Measurements from ENCODE around the gene GALNT15. TPM values are rescaled to one million over a fixed set of nuclear protein-coding genes. Genes with fewer than 3 reads are reported as not detected.

The GALNT15 gene
- total RNA-seq, 1 donor from 2014 or later, result not detected

- intact Hi-C loops (cut with micrococcal nuclease), result no loop called here
Observed at GRCh38 chr3:16150285-16150684, 24.2 kb upstream of the GALNT15 start.

DNA sequence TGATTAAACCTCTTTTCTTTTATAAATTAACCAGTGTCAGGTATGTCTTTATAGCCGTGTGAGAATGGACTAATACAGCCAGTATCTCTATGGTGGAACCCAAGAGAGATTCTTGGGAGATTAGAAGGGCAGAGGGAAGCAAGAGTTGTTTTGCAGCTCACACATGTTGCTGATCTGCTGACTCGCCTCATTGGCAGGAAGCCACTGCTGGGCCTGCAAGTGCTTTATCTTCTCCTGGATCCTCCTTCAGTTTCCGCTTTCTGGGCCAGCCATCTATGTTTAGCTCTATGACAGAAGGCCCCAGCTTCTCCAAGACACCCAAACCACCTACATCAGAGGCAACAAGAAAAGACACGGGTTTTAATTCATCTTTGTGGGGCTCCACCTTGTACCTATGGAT, 23.4 kb upstream of the GALNT15 start:
- intact Hi-C loops (cut with micrococcal nuclease), result no loop called here

DNA sequence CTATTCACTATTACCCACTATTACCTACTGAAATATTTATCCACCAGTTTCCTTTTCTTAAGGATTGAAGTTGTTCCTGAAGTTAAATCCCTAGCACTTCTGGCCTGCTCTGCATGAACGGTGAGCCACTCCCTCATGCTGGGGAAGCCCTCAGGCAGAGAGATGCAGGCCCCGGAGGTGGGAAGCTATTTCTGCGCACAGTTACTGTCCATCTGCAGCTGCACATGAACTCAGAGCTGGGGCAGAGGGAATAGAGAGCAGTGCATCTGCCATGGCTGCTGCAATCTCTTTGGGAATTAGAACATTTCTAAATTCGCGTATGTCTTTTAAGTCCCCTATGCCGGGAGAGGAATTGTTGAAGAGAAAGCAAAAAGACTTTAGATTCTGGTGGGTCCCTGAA, 6.3 kb upstream of the GALNT15 start:
- intact Hi-C loops (cut with micrococcal nuclease), result no loop called here

GRCh38 chr3:16171009-16171408, 3.5 kb upstream of the GALNT15 start:
- intact Hi-C loops (cut with micrococcal nuclease), result no loop called here

DNA sequence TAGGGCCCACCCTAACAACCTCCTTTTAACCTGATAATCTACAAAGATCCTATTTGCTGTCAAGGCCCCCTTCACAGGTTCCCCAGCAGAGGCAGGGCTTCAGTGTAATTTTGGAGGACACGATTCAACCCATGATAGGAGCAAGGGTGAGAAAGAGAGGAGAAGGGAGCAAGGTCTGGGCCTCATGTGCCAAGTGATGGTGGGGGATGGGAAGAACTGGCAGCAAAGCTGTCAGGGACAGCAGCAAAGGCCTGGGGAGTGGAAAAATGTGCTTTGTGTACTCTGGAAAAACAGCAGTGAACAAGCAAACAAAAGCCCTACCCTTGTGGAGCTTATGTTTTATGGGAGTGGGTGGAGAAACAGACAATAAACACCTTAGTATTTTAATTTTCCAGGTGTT, 2.7 kb upstream of the GALNT15 start:
- intact Hi-C loops (cut with micrococcal nuclease), result no loop called here

- intact Hi-C loops (cut with micrococcal nuclease), result no loop called here
Observed at GRCh38 chr3:16173283-16174025, 1.0 kb upstream of the GALNT15 start.

DNA sequence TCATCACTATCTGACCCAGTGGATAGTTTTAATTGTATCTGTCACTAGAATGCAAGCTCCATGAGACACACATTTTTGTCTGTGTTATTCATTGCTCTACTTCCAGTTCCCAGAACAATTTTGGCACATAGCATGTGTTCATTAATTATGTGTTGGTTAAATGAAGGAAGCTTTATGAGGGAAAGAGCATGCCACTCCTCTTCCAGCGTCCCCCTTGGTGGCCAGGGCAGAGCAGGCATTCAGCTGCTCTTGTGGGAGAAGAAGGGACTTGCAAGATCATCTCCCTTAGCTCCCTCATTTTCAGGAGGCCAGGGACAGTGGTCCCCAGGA, 489 bp upstream of the GALNT15 start:
- intact Hi-C loops (cut with micrococcal nuclease), result no loop called here

DNA sequence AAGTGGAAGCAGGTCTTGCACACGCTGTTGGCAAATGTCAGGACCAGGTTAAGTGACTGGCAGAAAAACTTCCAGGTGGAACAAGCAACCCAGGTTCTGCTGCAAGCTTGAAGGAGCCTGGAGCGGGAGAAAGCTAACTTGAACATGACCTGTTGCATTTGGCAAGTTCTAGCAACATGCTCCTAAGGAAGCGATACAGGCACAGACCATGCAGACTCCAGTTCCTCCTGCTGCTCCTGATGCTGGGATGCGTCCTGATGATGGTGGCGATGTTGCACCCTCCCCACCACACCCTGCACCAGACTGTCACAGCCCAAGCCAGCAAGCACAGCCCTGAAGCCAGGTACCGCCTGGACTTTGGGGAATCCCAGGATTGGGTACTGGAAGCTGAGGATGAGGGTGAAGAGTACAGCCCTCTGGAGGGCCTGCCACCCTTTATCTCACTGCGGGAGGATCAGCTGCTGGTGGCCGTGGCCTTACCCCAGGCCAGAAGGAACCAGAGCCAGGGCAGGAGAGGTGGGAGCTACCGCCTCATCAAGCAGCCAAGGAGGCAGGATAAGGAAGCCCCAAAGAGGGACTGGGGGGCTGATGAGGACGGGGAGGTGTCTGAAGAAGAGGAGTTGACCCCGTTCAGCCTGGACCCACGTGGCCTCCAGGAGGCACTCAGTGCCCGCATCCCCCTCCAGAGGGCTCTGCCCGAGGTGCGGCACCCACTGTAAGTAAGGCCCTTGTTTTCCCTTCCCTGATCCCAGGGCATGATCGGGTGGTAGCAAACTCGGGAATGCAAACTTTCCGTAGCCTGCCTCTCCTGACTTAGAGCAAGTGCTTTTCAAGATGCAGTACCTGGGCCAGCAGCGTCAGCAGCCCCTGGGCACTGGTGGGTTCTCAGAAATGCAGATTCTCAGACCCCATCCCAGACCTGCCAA, 759 bp downstream of the GALNT15 start:
- intact Hi-C loops (cut with micrococcal nuclease), result no loop called here

GRCh38 chr3:16176391-16177030, 2.0 kb downstream of the GALNT15 start:
- intact Hi-C loops (cut with micrococcal nuclease), result no loop called here

DNA sequence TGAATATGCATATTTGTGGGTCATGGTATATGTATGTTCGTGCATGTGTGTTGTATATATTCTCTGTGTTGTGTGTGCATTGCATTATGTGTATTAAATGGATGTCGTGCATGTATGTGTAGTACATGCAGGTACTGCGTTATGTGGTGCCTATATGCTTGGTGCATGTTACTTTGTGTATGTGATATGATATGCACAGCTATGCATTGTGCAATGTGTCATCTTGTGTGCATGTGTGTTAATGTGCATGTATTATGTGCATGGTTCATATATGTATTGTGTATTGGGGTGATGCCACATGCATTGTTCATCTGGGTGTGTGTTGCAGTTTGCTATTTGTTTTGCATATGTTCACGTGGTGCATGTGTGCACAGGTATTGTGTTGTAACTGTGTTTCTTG, 2.9 kb downstream of the GALNT15 start:
- intact Hi-C loops (cut with micrococcal nuclease), result no loop called here

DNA sequence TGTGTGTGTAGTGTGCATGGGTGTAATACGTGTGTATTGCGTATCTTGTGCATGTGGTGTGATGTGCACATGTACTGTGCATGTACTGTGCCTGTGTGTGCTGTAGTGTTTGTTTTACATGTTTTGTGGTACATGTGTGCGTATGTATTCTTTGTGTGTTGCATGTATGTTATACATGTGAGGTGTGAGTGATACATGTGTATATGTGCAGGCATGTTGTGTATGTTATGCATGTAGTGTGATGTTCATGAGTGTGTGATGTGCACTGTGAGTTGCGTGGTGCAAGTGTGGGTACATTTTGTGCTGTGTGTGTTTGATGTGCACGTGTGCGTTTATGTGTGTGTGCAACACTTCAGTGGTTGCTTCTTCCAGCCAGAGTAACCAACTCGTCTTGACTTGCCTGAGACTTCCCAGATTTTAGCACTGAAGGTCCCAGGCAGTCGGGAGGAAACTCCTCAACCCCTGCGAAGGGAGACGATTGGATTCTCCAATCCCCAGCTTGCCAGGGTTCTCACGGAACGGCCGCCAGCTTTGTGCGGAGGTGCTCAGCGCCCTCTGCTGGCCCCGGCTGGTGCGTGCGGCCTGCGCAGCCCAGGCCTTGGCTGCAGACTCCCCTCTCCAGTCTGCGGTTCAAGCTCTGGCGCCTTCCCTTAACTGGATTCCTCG, 3.6 kb downstream of the GALNT15 start:
- intact Hi-C loops (cut with micrococcal nuclease), result loop anchor here (1.0 to 2.0 kb wide), 3 partner anchors 130 to 547 kb away; no protein-coding TSS in a partner anchor

GRCh38 chr3:16178628-16178988, 4.1 kb downstream of the GALNT15 start:
- intact Hi-C loops (cut with micrococcal nuclease), result loop anchor here (1.0 to 2.0 kb wide), 3 partner anchors 130 to 548 kb away; no protein-coding TSS in a partner anchor

DNA sequence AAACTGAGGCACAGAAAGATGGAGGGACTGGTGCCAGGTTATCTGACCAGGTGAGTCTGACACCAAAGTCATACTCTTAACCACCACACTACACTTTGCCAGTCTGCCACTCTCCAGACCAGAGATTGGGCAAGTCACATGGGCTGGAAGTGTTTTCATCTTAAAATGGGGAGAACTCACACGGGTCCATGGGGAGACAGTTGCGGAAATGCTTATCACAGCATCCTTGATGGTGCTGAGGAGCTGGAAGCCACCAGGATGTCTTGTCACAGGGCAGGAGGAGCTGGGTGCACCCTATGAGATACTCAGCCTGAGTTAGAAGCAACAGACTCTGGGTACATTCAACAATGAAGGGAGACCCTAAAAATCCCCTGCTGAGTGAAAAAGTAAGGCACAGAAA, 4.8 kb downstream of the GALNT15 start:
- intact Hi-C loops (cut with micrococcal nuclease), result loop anchor here (2.0 kb wide), 1 partner anchor 548 kb away; no protein-coding TSS in a partner anchor

DNA sequence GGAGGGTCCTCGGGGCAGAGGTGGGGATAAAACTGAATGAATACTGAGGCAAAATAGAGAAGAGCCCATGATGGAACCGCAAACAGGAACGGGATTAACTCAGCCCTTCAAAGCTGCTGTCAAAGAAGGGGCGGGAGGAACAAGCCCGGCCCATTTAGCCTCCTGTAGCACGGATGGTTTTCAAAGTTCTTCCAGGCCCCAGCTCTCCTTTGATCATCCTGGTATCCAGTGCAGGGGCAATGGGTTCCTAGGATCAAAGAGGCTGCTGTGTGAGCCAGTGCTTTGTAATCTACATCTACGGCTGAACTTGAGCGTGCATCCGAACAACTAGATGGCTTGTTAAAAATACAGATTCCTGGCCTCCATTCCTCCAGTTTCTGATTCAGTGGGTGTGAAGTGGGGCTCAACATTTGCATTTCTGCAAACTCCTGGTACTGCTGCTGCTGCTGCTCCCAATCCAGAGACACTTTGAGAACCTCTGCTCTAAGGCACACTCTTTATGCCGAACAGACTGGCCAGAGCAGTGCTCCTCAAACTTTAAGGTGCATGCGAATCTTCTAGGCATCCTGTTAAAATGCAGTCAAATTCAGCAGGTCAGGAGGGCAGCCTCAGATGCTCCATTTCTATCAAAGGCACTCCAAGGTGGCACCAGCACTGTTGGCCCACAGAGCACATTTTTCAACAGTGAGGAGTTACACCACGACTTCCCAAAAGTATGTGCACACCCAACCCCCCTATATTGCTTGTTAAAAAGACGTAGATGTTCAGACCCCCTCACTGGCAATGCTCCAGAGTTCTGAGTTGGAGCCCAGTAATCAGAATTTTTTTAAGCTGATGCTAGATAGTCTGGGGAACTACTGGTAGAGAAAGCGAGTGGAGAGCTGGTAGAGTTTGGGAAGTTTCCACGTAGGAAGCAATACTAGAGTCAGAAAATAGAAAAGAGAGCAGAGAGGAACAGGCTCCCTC, 5.6 kb downstream of the GALNT15 start:
- intact Hi-C loops (cut with micrococcal nuclease), result loop anchor here (2.0 kb wide), 1 partner anchor 549 kb away; no protein-coding TSS in a partner anchor

- intact Hi-C loops (cut with micrococcal nuclease), result no loop called here
Observed at GRCh38 chr3:16180737-16181134, 6.3 kb downstream of the GALNT15 start.

GRCh38 chr3:16181361-16181760, 6.9 kb downstream of the GALNT15 start:
- intact Hi-C loops (cut with micrococcal nuclease), result no loop called here

- intact Hi-C loops (cut with micrococcal nuclease), result no loop called here
Observed at GRCh38 chr3:16182183-16182582, 7.7 kb downstream of the GALNT15 start.

DNA sequence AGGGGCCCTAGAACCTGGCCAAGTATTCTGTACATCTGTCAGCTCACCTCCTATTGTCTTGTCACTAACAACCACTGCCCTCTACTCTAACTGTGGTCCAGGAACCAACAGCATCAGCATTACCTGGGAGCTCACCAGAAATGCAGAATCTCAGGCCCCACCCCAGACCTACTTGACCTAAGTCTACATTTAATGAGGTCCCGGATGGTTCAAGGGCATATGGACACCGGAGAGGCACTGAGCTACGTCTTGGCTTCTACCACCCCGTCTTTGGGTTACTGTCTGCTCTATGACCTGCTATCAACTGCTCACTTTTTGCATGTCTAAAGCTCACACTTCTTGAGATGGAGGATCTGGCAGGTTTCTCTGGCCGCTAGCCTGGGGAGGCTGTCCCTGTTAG, 8.1 kb downstream of the GALNT15 start:
- intact Hi-C loops (cut with micrococcal nuclease), result no loop called here

DNA sequence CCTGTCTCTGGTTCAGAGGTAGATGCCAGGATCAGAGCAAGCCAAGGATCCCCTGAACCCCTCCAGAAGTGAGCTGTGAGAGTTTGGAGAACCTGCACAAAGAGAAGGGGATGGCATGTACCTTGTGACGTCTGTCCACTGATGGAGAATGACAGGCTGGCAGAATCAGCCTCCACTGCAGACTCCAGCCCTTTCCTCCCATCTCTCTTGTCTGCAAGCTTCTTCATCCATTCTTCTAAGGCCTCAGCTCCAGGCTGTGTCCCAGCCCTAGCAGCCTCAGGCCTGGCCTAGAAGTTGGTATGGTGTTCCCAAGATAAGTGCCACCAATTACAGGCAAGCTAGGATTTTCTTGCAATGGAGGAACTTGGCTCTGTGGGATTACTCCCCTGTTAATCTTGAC, 8.6 kb downstream of the GALNT15 start:
- intact Hi-C loops (cut with micrococcal nuclease), result no loop called here

DNA sequence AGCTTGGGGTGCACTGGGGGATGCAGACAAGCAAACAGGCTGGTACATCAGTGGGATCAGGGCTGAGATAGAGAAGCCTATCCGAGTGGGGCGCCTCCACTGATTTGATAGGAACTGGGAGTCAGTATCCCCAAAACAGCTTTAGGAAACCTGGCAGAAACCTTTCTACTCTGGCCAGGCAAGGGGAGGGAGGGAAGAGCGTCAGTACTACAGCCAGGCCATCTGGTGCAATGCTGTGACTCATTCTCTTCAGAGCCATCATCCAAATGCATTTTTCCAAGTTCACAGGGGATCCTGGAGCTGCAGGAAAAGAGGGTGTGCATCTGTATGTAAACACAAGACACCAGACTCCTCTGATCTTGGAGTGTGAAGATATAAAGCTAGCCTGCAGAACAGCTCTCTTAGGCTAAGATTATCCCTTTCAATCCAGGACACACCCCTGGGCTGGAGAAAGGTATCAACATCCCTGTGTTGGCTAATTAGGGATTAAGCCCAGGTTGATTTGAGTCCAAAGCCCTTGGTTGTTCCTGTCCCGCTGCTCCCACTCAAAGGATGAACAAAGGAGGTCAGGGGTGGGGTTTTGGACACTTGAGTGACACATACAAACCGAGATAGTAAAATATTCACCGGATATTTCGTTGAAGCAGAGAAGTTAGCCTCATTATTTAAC, 9.3 kb downstream of the GALNT15 start:
- intact Hi-C loops (cut with micrococcal nuclease), result no loop called here
